HG03565 (cell line): ENCODE measurements around the gene FAM53A.
A peak's percentile ranks its signal among the peaks of the same experiment; 100 is the strongest.

Experiments used
- ATAC-seq: cut with Tn5 transposase; IDR thresholded peaks from one replicate; pipeline ENCODE4 v1.9.1; 2021; ENCODE audit warnings: mild to moderate bottlenecking, moderate library complexity; ENCODE audit not compliant: unreplicated experiment

FAM53A gene

GRCh38 chr4:1683736-1684505 lies at the start of gene FAM53A:
FAM53A (minus strand) TSS chr4:1684313; CDS start chr4:1668741, 15,572 bp downstream.
- peak; percentile 73 for ATAC-seq

DNA sequence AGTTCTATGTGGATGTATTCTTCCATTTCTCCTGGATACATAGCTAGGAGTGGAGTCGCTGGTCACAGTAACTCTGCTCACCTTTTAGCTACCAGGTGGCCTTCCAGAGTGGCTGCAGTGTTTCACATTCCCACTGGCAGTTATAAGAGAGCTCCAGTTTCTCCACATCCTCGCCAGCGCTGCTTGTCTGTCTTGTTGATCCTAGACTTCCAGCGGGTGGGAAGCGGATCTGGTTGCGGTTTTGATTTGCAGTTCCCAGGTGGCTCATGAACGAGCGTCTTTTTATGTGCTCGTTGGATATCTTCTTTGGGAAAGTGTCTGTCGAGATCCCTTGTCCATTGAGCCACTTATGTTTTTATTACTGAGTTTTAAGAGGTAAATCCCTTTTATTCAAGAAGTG lies 48.8 kb upstream of the FAM53A start:
- ATAC-seq, result no peak

DNA sequence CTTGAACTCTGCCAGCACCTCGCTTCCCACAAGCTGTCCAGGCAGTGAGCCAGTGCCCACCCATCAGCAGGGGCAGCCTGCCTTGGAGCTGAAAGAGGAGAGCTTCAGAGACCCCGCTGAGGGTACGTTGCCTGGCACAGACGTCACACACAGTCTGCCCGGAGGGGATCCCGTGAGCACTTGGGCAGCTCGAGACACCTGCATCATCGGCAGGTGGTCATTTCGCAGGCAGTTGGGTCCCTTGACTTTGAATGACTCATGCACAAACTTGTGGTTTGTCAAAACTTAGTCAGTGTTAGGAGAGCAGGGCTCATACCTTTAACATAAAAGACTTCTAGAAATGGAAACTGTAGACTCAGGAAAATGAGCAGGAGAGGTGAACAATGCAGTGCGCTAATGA lies 47.1 kb upstream of the FAM53A start:
- no peak for ATAC-seq

GRCh38 chr4:1730532-1731135 lies 46.5 kb upstream of the FAM53A start:
- ATAC-seq, result no peak

DNA sequence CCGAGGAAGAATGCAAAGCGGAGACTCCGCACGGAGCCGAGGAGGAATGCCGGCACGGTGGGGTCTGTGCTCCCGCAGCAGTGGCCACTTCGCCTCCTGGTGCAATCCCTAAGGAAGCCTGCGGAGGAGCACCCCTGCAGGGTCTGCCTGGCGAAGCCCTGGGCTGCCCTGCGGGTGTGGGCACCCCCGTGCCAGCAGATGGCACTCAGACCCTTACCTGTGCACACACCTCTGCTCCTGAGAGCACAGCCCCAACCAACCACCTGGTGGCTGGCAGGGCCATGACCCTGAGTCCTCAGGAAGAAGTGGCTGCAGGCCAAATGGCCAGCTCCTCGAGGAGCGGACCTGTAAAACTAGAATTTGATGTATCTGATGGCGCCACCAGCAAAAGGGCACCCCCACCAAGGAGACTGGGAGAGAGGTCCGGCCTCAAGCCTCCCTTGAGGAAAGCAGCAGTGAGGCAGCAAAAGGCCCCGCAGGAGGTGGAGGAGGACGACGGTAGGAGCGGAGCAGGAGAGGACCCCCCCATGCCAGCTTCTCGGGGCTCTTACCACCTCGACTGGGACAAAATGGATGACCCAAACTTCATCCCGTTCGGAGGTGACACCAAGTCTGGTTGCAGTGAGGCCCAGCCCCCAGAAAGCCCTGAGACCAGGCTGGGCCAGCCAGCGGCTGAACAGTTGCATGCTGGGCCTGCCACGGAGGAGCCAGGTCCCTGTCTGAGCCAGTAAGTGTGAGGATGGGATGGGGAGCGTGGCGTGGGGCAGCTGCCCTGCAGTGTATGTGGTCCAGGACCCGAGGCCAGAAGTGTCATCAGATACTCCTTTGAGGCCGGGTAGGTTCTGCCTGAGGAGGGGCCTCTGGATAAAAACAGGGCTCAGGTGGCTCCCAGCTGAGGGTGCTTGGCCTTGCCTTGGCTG lies 44.2 kb upstream of the FAM53A start:
- no peak for ATAC-seq

DNA sequence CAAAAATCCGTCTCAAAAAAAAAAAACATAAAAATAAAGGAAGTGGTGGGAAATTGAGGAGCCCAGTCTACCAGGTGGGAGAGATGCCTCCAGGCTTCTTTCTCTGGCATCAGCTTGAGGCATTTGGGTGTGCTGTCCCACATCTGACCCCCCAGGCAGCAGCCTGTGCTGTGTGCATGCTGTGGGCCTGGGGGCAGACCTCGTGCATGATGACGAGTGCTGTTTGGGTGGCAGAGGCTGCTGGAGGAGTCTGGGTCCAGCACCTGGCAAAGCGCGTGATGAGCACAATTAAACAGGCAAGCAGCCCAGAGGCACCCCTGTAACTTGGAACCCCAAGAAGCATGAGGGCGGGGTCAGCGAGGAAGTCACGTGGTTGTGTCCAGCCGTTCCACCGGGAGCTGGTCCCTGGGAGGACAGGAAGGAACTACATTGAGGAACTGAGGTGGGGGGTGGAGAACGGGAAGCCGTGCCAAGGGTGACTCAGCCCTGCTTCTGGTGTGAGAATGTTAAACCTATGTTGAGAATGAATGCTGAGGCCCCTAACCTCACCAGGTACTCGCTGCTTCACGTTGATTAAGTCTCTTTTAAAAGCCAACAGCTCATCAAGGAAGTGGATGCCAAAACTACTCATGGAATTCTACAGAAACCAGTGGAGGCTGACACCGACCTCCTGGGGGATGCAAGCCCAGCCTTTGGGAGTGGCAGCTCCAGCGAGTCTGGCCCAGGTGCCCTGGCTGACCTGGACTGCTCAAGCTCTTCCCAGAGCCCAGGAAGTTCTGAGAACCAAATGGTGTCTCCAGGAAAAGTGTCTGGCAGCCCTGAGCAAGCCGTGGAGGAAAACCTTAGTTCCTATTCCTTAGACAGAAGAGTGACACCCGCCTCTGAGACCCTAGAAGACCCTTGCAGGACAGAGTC lies 43.3 kb upstream of the FAM53A start:
- no peak for ATAC-seq

DNA sequence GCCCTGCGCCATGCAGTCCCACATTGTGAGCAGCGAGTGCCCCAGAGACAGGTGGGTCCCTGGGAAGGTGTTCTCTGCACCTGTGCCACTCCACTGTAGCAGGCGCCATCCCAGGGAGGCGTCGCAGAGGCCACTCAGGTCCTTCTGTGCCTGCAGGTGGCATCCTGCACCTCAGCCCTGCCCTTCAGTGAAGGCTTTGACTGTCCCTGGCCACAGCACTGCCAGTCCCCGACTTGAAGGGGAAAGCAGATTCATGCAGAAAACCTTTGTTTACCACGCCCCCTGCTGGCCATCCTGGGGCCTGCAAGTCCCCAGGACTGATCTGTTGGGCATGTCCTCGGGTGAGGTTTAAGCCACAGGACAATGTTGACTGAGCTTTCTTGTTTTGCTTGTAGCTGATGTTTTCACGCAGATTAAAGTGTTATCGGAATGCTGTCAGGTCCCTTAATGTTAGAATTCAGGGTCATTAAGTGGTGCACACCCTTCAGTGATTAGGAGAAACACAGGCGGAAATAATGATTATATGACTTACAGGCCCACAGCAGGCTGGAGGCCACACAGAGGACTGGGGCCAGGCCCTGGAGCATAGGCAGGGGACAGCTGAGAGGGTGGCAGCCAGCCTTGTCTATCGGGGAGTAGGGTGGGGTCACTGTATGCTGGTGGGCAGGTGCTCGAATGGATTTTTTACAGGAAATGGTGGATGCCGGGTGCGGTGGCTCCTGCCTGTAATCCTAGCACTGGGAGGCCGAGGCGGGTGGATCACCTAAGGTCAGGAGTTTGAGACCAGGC lies 42.2 kb upstream of the FAM53A start:
- no peak for ATAC-seq

GRCh38 chr4:1725521-1725920 lies 41.4 kb upstream of the FAM53A start:
- ATAC-seq, result no peak

- ATAC-seq, result no peak
Measured at GRCh38 chr4:1723131-1723801, 39.2 kb upstream of the FAM53A start.

DNA sequence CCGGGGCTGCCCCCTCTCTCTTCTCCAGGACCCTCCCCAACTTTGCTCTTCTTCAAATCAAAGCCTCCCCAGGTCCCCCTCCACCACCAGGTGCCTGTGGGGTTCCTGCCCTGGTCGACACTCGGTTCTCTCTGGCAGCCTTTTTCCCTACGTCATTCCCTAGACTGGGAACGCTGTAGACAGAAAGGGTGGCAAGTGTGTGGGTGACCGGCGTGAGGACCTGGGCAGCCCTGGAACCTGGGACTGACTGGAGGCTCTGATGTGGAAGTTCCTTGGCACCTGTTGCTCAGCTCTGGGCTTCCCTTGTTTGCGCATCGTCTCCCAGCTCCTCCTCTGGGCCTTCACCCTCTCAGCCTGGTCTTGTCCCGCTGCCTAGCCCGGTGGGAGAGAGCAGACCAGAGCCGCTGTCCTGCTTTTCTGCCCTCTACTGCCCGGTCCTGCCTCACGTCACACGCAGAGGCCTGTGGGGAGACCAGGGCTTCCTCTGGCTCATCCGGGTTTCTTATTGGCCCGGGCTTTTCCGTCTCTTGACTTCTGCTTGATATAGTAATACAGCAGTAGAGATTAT lies 38.5 kb upstream of the FAM53A start:
- ATAC-seq, result no peak

GRCh38 chr4:1721666-1722550 lies 37.8 kb upstream of the FAM53A start:
- no peak for ATAC-seq

GRCh38 chr4:1721003-1721665 lies 37.0 kb upstream of the FAM53A start, which contains the start of the genes TACC3 and TMEM129:
TACC3 (plus strand) TSS chr4:1721521; CDS start chr4:1723422, 1,901 bp downstream.
TMEM129 (minus strand) TSS chr4:1721323; CDS start chr4:1720837, 486 bp downstream.
- ATAC-seq, result peak; percentile 73

DNA sequence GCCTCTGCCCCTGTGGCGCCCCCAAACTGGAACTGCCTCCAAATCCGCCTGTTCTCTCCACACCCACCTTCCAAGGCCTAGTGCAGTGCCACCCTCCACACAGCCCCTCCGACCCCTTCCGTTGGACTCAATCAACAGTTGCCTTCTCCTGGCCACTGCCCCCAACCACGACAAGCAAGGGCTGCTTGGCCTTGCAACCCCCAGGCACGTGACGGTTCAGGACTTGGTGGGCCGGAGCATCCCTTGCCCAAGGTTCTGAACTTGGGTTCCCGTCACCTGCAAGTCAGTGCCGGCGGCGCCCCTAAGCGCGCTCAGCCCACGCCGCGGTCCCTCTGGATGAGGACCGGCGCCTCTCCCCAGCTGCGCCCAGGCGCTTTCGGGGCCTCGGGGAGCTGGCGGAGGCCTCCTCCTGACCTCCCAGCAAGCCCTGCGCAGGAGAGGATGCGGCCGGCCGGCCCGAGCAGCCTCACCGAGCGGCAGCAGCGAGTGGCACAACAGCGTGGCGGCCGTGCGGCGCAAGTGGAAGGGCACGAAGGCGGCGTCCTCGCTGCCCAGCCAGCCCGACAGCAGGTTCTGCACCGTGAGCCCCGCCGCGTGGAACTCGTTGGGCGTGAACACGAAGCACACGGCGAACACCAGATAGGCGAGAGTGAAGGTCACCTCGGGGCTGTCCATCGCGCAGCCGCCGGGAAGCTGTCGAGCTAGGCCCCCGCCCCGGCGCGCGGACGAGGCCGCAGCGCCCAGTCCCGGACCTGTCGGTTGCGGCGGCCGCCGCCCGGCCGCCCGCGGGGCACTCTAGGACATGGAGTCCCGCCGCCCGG lies 36.3 kb upstream of the FAM53A start:
- peak; percentile 6 for ATAC-seq

DNA sequence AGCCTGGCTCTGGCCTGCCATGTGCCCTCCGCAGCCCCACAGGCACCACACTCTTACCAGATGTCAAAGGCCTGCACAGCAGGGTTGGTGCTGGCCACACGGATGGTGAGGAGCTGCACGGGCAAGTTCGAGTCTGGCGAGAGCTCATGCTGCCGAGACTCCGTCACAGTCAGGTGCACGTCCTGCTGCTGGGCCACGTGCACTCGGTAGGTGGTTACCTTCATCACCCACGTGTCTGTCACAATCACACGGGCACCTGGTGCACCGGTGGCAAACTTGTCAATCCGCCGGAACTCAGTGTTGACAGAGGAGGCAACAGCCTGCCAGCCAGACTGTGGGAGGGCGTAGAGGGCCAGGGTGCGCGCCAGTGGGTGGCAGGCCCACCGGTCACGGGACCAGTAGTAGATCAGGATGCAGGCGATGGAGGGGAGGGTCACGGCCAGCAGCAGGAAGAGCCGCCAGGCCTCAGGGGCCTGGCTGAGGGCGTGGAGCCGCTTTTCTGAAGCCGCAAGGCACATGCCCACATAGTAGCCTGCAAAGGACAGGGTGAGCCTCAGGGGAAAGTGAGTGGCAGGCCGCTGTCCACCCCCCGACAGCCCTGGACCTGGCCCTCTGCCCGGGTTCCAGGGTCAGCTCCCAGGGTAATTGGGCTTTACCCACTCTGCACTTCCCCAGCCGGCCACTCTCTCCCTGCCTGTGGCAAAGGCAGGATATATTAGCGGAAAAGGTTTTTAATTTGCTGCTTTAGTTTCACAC lies 34.2 kb upstream of the FAM53A start:
- no peak for ATAC-seq
